NCI-H1417 treated with DMSO at 0.1 percent for 48 hours (cell line): Measurements from ENCODE around the gene ATP6V1E1.
"Not testable (repeated sequence)": the region's sequence is repeated elsewhere in the genome, so short reads cannot be mapped to it uniquely, and the experiment has no call there.

Source experiments
- DNase-seq: peaks from one replicate; lab custom pipeline; 2025; lab: John Stamatoyannopoulos, UW

The ATP6V1E1 gene

DNA sequence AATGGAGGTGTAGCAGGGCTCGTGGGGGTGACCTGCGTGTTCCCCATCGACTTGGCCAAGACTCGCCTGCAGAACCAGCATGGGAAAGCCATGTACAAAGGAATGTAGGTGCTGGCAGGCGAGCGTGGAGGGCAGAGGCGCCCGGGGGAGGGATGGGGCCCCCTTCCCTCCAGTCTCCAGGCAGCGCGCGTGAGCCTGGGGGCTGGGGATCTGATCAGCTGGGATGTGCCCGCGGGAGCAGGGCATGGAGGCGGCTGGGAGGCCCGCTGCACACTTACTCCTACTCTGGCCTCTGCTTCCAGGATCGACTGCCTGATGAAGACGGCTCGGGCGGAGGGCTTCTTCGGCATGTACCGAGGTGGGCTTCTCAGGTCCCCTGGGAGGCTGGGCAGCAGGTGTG lies 47.5 kb downstream of the ATP6V1E1 start:
- no peak for DNase-seq

DNA sequence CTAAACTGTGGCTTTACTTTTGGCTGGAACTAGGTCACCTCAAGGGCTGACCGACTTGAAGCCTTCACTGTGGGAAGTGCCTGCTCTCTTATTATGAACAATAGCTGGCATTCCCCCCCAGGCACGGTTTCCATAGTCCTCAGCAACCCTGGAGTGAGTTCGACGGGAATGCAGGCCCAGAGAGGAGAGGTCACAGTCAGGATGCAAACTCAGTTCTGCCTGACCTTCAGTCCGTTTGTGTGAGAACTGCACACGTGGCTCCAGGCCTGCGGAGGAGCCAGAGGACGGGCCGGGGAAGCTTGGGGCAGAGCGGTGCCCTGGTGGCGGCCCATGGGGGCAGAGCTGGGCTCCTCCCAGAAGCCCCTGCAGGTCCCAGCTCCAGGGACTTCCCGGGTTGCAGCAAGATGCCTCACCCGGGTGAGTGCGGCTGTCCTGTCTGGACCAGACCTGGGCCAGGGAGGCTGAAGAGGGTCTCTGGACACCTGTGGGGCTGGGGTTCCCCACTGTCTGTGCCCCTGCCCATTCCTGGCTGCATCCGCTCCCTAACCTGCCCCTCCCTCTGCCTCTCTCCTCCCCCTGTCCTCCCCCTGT lies 48.0 kb downstream of the ATP6V1E1 start:
- no peak for DNase-seq

DNA sequence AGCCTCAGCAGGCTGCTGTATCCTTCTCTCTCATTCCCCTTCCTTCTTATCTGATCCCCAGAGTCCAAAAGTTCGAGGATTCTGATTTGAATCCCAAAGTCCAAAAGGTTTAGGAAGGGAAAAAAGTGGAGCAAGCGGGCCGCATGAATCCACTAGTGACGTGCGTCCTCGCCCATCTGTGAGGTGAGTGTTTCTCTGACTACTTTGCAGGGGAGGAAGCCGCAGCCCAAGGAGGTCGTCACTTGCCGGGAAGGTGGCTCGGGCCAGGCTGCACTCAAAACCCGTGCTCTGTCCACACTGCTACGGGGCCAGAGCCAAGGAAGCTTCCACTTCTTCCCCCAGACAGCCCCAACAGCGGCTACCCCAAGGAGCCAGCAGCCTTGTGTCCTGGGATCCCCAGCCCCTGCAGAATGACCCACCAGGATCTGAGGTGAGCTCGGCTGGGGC lies 49.0 kb downstream of the ATP6V1E1 start:
- DNase-seq = no peak

DNA sequence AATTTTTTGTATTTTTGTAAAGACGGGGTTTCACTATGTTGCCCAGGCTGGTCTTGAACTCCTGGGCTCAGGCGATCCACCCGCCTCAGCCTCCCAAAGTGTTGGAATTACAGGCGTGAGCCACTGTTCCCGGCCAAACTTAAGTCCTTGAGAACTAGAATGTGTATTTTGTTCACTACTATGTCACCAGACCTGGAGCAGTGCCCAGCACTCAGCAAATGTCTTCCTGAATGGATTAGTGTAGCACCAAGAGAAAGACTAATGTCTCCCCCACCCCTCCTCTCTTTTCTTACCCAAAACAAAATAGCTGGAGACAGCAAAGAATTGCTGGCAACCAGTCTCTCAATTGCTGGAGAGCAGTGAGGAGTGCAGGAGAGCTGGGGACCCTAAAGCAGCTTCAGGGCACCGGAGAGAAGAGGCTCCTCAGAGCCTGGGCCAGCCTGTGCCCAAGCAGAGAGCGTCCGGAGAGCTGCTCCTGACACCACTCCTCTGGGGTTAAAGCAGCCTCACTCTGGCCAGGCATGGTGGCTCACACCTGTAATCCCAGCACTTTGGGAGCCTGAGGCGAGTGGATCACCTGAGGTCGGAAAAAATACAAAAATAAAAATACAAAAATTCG lies 50.3 kb downstream of the ATP6V1E1 start:
- no peak for DNase-seq

DNA sequence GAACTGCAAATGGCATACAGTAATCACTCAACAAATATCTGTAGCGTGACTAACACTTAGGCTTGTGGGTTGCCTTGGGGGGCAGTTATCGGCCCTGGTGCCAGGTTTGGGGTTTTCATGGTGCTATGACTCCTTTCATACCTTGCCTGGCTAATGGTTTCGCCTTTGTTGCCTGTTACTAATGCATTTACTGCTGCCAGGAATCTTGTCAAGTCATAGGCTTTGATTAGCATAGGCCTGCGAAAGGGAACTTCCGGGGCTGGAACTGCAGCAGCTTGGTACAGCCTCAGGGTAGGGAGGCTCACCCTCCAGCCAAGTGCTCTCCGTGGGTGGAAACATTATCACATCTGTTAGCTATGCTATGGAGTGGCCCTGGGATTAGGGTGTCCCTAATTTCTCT lies 52.1 kb downstream of the ATP6V1E1 start:
- DNase-seq = no peak

DNA sequence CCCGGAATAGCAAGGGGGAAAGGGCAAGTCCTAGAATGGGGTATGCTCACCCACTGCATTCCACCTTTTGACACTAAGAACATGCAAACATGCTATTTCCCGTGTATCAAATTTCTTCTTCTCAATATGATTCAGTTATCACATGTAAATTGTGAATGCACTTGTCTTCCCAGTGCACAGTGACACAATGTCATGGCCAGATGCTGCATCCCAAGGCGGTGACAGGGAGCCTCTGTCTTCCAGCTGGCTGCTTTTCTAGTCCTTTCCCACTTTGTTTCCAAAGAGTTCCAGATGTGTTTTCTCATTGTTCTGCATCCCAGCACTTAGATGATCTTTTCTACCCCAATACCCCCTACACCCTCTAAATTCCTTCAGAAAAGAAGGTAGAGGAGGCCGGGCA lies 52.9 kb downstream of the ATP6V1E1 start:
- no peak for DNase-seq

DNA sequence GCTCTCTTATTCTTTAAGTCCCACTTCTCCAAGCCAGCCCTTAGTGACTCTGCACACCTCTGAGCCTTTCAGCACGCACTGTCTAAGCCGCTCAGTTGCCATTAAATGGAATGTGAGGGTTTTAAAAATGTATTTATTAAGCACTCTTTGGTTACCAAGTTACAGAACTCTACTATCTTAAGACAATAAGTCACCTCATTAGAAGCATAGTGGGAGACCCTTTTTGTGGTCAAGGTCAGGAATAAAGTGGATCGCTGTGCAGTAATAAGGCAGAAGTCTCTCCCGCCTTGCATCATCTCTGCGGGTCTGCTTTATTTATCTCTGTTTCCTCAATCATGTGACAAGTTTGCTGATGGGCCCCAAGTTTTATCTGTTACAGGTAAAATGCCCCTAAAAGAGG lies 53.4 kb downstream of the ATP6V1E1 start:
- no peak for DNase-seq

DNA sequence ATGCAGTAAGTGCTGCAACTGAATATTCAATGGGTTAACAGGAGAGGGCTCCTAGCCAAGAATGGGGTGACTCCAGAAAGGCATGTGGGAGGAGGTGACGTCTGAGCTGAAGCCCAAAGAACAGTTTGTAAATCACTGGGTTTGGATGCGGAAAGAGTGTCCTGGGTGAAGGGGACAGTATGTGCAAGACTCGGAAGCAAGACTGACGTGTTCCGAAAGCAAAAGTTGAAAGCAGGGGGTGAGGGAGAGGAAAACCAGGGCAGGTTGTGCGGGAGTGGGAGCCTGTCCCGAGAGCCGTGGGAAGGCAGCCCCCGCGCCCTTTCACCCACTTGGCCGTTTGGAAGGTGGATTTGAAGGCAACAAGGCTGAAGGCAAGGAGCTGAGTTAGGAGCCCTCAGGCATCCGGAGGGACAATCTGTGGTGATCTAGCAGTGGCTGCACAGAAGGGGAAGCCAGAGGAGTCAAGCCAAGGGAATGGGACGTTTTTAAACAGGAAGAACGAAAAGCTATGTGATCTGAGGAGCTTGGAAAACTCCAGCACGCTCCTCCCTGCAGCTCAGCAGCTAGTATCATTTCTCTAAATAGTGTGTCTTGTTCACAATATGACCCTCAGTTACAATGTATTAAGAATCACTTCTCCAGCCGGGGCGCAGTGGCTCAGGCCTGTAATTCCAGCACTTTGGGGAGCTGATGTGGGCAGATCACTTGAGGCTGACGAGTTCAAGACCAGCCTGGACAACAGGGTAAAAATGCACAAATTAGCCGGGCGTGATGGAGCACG lies 57.5 kb downstream of the ATP6V1E1 start:
- no peak for DNase-seq

DNA sequence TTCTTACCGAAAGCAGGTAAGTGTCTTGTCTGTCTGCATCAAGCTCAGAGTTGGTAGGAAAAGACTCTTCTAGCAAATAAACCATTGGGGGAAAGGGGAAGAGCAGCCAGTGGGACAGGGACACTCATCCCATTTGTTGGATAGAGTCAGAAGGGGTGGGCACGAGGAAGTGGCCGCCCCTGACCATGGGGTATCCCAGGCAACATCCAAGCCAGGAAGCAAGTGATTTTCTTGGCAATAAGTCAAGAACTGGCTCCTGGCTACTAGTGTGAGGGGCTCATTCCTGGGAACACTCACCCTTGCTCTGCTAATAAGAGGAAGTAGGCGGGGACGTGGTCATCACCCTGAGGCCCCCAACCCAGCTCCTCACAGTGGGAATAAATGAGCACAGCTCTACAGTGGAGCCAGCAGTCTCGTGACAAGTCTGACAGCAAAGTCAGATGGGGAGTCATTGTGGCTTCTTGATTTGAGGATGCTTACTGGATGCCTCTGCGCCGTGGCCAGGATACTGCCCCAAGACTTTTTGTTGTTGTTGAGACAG lies 58.5 kb downstream of the ATP6V1E1 start:
- no peak for DNase-seq

DNA sequence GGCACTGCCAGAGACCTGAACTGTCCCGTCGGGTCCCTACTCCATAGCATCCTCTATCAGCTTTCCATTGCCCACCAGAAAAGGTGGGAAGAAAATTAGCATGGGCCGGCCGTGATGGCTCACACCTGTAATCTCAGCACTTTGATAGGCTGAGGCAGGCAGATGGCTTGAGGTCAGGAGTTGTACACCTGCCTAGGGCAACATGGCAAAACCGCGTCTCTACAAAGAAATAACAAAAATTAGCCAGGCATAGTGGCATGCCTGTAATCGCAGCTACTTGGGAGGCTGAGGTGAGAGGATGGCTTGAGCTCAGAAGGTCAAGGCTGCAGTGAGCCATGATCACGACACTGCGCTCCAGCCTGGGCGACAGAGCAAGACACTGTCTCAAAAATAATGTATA lies 61.8 kb downstream of the ATP6V1E1 start:
- no peak for DNase-seq

DNA sequence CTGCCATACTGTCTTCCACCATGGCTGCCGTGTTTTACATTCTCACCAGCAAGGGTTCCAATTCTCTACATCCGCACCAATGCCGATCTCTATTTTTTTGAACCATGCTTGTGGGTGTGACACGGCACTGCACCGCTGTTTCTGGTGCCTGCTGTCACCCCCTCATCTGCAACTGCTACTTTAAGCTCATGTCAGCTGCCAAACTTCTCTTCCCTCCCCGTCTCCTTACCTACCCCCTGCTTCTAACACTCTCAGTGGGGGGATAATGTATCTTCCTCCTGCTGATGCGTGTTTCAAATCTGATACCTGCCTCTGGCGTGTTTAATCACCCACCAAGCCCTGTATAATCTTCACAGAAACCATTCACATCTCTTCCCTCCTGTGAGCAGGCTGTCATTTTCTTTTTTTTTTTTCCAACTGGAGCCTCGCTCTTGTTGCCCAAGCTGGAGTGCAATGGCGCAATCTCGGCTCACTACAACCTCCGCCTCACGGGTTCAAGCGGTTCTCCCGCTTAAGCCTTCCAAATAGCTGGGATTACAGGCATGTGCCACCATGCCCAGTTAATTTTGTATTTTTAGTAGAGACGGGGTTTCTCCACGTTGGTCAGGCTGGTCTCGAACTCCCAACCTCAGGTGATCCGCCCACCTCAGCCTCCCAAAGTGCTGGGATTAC lies 62.4 kb downstream of the ATP6V1E1 start:
- DNase-seq = not testable (repeated sequence)

DNA sequence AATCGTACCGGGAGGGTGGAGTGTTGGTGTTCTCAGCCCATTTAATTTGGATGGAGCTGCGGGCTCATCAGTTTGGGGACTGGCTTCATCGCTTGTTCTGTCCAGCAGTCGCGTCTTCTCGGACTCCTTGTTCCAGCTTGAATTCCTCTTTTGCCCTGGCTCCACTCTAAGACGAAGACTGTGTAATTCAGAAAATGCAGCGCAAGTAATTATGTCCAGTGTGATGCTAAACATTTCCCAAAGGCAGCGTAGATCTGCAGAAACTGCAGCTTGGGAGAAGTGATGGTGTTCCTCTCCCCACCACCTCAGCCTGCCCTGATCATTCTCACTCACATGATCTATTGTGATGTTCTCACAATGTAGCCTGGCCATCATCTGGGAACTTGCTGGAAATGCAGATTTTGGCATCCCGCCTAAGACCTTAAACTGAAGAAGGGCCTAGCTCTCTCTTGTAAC lies 64.6 kb downstream of the ATP6V1E1 start:
- no peak for DNase-seq

DNA sequence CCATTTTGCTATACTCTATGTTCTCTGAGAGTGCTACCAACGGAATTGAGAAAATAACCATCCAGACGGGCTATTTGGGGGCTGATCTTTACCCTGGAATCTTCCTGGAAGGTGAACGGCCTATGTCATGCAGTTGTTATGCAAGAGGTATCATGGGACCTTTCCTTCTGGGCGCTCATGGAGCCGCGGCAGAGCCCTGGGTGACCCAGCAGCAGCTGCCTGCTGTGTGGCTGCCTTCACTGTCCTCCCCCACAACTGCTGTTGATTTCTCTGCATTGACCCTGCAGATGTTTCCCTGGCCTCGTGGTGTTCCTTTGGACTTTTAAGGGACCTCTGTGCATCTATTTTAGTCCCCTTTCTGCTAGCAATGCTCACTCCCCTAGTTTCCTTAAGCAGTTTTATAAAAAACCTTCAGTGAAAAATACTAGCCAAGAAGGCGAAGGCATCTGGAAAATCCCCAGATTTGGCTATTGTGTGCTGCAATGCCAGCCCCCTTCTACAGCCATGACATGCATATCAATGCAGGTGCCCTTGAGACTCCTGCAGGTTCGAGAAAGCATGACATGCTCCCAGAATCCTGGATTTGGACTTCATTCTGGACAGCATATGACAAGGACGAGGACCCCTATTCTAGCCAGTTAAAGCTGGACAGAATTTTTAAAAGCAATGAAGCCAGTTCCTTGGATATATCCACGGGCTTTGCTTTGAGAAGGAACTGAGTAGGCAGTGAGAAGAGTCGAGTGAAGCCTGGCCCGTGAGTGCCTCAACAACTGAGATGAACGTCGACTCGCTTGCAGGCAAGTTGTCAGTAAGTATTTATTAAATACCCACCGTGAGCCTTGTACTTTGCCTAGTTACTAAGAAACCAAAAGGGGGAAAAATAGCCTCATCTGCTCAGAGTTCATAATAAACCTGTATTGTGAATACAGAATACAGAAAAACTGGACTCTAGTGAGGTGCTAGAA lies 65.4 kb downstream of the ATP6V1E1 start, which contains the start of gene SLC25A18:
Gene SLC25A18 (plus strand): TSS at position 593 of the 965 bp plus-strand sequence. CDS start 16,447 bp downstream, outside the sequence.
- DNase-seq = no peak

DNA sequence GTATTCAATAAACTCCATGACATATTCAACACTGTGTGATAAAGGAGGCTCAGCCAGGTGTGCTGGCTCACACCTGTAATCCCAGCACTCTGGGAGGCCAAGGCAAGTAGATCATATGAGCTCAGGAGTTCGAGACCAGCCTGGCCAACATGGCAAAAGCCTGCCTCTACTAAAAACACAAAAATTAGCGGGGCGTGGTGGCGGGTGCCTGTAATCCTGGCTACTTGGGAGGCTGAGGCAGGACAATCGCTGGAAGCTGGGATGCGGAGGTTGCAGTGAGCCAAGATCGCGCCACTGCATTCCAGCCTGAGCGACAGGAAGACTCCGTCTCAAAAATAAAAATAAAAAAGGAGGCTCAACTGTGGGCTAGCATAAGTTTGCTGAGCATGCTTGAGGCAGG lies 69.4 kb downstream of the ATP6V1E1 start:
- DNase-seq = no peak

DNA sequence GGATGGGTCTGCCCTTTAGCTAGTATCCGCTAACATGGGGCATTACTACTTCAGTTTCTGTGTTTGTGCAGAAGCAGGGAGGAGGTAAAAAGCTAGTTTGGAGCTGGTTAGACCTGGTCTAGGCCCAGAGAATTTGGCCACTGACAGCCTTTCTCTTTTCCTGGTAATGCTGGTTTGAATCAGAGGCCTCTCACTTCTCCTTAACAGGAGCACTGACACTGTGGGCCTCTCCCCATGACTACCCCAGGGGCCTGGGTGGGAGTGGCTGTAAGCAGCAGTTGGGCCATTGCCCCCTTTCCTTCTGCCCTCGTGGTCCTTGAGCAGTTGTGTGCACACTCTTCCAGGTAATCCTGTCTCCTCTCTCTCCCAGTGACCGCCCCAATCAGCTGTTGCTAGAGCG lies 73.7 kb downstream of the ATP6V1E1 start:
- no peak for DNase-seq

DNA sequence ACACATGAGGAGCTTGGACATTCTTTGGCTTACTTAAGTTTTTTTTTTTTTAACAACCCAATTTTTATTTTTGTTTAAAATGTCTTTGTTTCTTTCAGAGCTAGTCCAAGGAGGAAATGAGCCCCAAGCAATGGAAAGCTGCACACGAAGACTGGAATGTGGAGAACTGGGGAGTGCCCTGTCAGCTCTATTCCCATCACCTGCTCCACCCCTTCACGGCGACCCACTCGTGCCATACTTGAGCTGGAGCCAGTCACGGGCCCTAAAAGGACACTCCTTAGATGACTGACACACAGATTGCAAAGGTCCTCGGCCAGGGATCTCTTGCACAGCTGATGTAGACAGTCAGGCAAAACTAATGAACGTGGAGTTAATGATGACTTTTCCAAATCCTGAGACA lies 75.8 kb downstream of the ATP6V1E1 start:
- DNase-seq = no peak

DNA sequence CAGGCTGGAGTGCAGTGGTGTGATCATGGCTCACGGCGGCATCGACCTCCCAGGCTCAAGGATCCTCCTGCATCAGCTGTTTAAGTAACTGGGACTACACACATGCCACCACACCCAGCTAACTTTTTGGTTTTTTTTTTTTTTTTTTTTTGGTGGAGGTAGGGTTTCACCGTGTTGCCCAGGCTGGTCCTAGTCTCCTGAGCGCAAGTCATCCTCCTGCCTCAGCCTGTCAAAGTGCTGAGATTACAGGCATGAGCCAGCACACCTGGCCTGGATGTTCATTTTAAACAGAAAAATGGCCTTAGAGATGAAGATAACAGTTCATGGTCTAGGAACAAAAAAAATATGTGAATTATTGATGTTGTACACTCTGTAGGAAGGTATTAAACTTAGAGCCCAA lies 78.9 kb downstream of the ATP6V1E1 start:
- DNase-seq = no peak

DNA sequence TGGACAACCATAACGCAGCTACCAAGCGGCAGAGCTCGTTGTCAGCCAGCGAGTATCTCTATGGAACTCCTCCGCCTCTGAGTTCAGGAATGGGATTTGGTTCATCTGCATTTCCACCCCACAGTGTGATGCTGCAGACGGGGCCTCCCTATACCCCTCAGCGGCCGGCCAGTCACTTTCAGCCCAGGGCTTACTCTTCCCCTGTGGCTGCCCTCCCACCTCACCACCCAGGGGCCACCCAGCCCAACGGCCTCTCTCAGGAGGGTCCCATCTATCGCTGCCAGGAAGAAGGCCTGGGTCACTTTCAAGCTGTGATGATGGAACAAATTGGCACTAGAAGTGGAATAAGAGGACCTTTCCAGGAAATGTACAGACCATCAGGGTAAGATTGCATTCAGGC lies 79.4 kb downstream of the ATP6V1E1 start:
- DNase-seq = no peak

DNA sequence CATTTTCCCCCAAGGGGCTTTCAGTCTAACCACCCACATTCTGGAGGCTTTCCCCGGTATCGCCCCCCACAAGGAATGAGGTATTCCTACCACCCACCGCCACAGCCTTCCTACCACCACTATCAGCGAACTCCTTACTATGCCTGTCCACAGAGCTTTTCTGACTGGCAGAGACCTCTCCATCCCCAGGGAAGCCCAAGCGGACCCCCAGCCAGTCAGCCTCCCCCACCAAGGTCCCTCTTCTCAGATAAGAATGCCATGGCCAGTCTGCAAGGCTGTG lies 79.9 kb downstream of the ATP6V1E1 start:
- DNase-seq = no peak

DNA sequence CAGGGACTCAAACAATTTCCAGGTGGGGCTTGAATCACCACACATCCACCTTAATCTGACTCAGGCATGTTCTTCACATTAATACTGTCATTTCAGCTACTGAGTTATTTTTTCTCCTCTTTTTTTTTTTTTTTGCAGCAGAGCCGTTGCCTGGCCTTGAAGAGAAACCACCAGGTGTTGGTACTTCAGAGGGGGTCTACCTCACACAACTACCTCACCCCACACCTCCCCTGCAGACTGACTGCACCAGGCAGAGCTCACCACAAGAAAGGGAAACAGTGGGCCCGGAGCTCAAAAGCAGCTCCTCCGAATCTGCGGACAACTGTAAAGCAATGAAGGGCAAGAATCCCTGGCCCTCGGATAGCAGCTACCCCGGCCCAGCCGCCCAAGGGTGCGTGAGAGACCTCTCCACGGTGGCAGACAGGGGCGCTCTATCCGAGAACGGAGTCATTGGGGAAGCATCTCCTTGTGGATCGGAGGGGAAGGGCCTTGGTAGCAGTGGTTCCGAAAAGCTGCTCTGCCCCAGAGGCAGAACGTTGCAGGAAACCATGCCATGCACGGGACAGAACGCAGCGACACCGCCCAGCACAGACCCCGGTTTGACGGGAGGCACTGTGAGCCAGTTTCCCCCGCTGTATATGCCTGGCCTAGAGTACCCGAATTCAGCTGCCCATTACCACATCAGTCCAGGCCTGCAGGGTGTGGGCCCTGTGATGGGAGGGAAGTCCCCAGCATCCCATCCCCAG lies 80.4 kb downstream of the ATP6V1E1 start:
- no peak for DNase-seq

DNA sequence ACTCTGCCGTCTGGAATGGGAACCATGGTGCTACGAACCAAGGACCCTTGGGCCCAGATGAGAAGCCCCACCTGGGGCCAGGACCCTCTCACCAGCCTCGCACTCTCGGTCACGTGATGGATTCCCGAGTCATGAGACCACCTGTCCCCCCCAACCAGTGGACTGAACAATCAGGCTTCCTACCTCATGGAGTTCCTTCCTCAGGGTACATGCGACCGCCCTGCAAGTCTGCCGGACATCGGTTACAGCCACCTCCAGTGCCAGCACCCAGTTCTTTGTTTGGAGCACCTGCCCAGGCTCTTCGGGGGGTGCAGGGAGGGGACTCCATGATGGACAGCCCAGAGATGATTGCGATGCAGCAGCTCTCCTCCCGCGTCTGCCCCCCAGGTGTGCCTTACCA lies 86.1 kb downstream of the ATP6V1E1 start:
- no peak for DNase-seq
